GM18499 (cell line): ENCODE results near the gene PCDHGA3.
"Not testable (repeated sequence)": the region's sequence is repeated elsewhere in the genome, so short reads cannot be mapped to it uniquely, and the experiment has no call there.

Experiments
- ATAC-seq: cut with Tn5 transposase; IDR thresholded peaks from one replicate; pipeline ENCODE4 v1.9.1; 2021; ENCODE audit warnings: moderate number of reproducible peaks; ENCODE audit not compliant: insufficient read depth, unreplicated experiment

Gene PCDHGA3

GRCh38 chr5:141343242-141343952, at the start of gene PCDHGA3:
TSS of gene PCDHGA3 (plus strand) at chr5:141343829. CDS start at chr5:141344034, 205 bp downstream.
- ATAC-seq, result no peak

- no peak for ATAC-seq
Measured at GRCh38 chr5:141298376-141298775, 45.3 kb upstream of the PCDHGA3 start.

DNA sequence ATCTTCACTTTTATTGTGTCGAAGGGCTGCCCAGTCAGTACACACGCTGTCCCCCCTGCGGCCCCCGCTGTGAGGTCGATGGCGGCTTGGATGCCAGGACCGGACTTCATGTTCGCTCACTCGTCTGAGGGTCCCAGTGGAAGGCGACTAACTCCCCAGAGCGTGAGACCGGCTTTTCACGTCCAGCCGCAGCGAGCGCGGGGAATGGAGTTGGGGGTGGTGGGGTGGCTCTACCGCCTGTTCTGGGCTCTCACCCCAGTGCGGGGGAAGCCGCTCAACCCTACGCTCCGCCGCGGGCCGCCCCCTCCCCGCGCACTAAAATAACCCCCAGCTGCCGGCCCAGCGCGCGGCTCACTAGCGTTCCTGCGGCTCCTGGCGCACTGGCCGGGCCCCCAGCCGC, 39.9 kb upstream of the PCDHGA3 start, which contains the start of gene SLC25A2:
Gene SLC25A2, minus strand, starts transcription at position 294 of the 400 bp plus-strand sequence. Its CDS starts 184 bp downstream, at position 110.
- no peak for ATAC-seq

- ATAC-seq, result no peak
Measured at GRCh38 chr5:141306630-141307029, 37.0 kb upstream of the PCDHGA3 start.

GRCh38 chr5:141313711-141314110, 29.9 kb upstream of the PCDHGA3 start:
- no peak for ATAC-seq

GRCh38 chr5:141316963-141317362, 26.7 kb upstream of the PCDHGA3 start:
- not testable (repeated sequence) for ATAC-seq

- ATAC-seq, result no peak
Measured at GRCh38 chr5:141319202-141319601, 24.4 kb upstream of the PCDHGA3 start.

- no peak for ATAC-seq
Measured at GRCh38 chr5:141319699-141320098, 23.9 kb upstream of the PCDHGA3 start.

- ATAC-seq, result peak; percentile 69
Measured at GRCh38 chr5:141320225-141321169, 23.1 kb upstream of the PCDHGA3 start, which contains the start of gene TAF7. TSS of gene TAF7 (minus strand) at chr5:141320784. CDS start at chr5:141320044, 740 bp downstream.

- peak; percentile 33 for ATAC-seq
Measured at GRCh38 chr5:141322261-141322660, 21.4 kb upstream of the PCDHGA3 start.

DNA sequence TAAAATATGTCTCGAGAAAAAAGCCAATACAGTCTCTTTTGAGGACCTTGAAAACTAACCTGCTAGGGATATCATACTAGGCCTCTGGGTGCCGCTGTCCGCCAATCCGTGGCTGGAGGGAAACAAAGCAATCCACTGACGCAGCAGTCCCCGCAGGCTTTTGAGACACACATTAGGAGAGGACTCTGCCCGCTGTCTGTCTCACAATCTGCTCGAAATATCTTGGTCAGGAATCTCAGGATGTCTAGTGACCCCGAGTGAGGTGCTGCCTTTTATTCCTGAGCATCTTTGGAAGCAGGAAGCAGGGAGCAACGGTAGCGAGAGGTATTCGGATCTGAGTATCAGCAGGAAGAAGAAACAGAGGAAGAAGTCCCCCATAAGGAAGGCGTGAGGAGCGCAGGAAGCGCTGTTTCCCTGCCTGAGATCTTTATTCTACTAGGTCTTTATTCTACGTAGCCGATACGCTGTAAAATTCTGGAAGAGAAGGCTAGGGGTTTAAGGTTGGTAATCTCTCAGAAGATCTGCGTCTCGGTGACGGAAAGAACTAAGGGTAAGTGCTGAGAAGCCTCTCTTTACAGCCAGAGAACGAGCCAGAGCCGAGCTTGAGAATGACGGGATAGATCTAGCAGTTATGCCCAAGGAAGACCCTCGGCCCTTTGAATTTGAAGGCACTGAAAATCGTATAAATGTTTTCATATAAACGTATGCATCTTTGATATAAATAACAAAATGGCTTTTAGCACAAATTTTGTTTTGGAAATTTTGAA, 17.4 kb upstream of the PCDHGA3 start:
- ATAC-seq, result no peak

GRCh38 chr5:141328231-141328630, 15.4 kb upstream of the PCDHGA3 start:
- no peak for ATAC-seq

GRCh38 chr5:141330299-141331080, 13.1 kb upstream of the PCDHGA3 start, which contains the start of gene PCDHGA1:
TSS of gene PCDHGA1 (plus strand) at chr5:141330514.
- no peak for ATAC-seq

DNA sequence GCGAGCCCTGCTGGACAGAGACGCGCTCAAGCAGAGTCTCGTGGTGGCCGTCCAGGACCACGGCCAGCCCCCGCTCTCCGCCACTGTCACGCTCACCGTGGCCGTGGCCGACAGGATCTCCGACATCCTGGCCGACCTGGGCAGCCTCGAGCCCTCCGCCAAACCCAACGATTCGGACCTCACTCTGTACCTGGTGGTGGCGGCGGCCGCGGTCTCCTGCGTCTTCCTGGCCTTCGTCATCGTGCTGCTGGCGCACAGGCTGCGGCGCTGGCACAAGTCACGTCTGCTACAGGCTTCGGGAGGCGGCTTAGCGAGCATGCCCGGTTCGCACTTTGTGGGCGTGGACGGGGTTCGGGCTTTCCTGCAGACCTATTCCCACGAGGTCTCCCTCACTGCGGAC, 11.1 kb upstream of the PCDHGA3 start:
- ATAC-seq, result not testable (repeated sequence)

GRCh38 chr5:141338538-141339306, 4.9 kb upstream of the PCDHGA3 start, which contains the start of gene PCDHGA2:
TSS of gene PCDHGA2 (plus strand) at chr5:141338760.
- no peak for ATAC-seq

DNA sequence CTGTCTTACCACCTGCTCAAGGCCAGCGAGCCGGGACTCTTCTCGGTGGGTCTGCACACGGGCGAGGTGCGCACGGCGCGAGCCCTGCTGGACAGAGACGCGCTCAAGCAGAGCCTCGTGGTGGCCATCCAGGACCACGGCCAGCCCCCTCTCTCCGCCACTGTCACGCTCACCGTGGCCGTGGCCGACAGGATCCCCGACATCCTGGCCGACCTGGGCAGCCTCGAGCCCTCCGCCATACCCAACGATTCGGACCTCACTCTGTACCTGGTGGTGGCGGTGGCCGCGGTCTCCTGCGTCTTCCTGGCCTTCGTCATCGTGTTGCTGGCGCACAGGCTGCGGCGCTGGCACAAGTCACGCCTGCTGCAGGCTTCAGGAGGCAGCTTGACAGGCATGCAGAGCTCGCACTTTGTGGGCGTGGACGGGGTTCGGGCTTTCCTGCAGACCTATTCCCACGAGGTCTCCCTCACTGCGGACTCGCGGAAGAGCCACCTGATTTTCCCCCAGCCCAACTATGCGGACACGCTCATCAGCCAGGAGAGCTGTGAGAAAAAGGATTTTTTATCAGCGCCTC, 2.8 kb upstream of the PCDHGA3 start:
- ATAC-seq, result not testable (repeated sequence)

- ATAC-seq, result no peak
Measured at GRCh38 chr5:141342773-141343172, 856 bp upstream of the PCDHGA3 start.

DNA sequence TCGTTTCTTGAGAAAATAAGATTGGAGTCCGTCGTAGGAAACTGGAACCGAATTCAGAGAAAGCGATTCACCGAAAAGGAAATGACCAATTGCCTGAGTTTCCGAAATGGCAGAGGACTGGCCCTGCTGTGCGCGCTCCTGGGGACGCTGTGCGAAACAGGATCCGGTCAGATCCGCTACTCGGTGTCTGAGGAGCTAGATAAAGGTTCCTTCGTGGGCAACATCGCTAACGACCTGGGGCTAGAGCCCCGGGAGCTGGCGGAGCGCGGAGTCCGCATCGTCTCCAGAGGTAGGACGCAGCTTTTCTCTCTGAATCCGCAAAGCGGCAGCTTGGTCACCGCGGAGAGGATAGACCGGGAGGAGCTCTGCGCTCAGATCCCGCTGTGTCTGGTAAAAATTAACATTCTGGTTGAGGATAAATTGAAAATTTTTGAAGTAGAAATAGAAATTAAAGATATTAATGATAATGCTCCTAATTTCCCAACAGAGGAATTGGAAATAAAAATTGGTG, 379 bp downstream of the PCDHGA3 start:
- no peak for ATAC-seq
